DMS79 (cell line): Measurements from ENCODE around the gene PANK3.
"Not testable (repeated sequence)": the region's sequence is repeated elsewhere in the genome, so short reads cannot be mapped to it uniquely, and the experiment has no call there.

Source experiments
- DNase-seq: peaks from one replicate; lab custom pipeline; 2025; lab: John Stamatoyannopoulos, UW

PANK3 gene

DNA sequence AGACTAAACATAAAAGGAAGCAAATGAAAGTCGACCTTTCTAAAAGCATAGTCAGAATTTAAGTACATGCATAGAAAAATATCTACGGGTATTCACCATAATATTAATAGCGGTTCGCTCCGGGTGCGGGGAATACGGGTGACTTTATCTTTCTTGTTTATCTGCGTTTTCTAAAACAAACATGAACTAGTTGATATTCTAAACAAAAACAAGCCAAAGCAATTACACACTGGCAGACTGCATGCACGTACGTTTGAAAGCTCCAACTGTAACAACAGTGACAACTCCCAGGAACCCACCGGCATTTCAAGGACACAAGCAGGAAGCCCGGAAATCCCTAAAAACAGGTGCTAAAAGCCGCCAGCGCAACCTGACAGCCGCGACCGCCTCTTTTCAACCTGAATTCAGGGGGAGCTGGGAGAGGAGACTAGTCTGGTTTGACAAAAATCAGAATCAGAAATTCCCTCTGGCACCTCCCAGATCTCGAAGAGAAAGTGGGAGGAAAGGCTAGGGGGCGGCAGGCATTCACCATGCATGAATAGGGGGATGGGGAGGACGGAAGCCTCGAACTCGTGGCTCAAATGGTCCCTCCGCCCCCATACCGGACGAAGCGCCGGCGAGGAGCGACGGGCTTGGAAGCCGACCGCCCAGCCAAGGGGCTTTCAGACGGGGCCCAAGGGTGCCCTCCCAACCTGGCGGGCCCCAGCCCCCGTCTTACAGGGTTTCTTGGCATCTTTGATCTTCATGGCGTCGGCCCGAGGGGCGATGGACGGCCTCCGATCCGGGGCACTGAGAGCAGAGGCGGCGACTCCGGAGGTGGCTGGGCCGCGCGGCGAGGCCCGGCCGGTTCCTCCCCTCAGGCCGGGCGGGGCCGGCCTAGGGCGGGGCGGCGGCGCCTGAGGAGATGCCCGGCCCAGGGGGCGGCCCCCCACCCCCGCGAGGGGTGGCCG is at the start of gene PANK3:
Gene PANK3 (minus strand): TSS at position 831 of the 950 bp plus-strand sequence. CDS start 85 bp downstream, at position 746.
- DNase-seq = peak; percentile 36

- DNase-seq = no peak
These were observed 45.7 kb upstream of the PANK3 start for GRCh38 chr5:168624850-168625364.

DNA sequence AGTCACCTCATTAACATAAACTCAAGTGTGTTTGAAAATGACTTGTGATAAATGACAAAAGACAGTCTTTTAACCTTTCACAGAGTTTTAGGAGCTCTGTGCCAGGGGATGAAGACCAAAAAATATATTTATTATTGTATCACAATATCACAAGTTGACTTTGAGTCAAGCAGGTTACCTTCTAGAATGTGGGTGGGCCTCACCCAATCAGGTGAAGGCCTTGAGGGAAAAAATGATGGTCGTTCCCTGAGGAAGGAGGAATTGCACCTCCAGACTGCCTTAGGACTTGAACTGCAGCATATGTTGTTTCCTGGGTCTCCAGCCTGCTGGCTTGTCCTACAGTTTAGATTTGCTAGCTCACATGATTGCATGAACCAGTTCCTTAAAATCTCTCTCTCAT is 41.6 kb upstream of the PANK3 start:
- DNase-seq = no peak

DNA sequence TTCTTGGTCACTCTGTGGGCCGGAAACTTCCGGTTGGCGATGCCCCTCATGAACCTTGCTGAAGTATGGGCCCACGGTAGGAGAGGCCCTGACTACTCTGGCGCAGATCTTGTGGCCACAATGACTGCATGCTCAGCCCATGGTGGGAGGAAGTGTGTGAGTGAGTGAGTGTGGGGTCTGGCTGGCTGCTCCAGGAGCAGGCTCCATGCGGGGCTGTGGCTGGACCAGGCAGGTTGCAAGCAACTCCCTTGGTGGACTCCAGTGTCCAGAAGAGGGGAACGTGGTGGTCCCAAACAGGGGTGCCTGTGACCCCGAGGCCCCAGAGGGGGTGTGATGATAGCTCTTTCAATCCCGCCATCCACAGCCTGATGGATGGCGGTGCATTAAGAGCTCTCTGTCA is 35.5 kb upstream of the PANK3 start:
- DNase-seq = no peak

DNA sequence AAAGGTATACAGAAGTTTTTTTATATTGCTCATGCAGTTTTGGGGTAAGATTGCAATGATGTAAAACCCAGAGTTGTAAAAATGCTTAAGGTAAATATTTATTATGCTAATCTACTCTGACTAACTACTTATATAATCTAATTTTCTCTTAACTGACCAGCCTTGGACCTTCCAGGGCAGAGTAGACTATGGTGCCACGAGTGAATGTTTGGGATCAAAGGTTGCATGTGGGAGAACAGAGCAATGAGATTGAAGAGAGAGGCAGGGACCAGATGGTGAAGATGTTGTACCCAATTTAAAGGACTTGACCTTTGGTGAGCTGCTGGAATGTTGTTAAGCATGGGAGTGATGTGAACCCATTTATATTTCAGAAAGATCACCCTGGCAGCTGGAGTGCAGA is 34.8 kb upstream of the PANK3 start:
- DNase-seq = no peak

- no peak for DNase-seq
These were observed 34.2 kb upstream of the PANK3 start for GRCh38 chr5:168613396-168613795.

- DNase-seq = no peak
These were observed 33.8 kb upstream of the PANK3 start for GRCh38 chr5:168612996-168613395.

DNA sequence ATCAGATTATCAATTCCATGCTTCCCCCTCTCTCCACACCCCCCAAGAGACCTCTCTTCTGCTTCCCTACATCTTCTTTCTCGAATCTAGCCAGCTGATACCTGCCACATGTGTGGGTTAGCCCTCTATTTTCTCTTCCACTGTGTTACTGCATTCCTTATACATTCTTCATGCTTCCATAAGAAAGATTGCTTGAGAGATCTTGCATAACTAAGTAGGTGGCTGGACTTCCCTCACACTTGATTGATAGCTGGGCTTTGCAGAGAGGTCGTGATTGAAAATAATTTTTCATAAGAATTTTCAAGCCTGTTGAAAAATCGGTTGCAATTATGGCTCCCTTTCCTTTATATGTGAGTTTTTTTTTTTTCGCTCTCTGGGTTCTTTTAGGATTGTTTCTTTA is 33.0 kb upstream of the PANK3 start:
- no peak for DNase-seq

DNA sequence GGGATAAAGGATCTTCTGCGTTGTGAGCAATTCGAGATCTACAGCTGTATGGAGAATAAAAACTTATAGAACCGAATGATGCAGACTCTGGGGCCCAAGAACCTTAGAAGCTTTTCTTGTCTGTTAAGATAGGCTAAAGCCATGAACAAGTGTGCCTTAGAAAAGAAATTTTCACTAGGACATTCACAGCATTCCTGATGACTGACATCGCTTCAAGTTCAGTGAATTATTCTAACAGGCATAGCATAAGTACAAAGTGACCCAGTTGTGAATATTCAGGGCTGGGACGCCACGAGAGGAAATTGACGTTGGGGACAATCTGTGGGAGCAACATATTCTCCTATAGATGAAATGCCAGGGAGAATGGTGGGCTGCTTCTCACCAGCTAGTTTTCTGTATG is 32.0 kb upstream of the PANK3 start:
- DNase-seq = no peak

DNA sequence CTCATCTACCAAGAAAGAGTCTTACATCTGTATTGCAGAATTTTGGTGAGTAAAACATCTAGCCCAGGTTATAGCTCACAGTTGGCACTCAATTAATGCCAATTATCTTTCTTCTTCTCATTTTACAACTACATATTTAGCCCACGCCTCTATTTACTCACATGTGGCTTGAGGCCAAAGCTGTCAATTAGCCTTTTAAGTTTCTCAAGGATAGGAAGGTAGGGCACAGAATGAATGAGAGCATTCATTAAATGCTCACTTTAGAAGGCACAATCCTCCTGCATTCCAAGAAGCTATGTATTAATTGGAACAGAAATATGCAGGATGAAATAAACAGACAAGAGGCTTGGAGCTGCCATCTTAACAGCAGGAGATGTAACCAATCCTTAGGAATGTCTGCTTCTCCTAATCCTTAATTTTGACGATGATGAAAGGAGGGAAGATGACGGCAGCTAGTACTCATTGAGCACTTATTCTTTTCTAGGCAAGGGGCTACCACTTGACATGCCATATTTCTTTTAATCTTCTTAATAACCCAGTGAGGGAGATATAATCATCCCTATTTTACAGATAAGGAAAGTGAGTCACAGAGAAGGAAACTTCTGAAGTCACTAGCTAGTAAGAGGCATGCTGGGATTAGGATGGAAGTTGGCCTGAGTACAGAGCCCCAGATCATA is 30.8 kb upstream of the PANK3 start:
- DNase-seq = no peak

GRCh38 chr5:168608821-168609220 is 29.7 kb upstream of the PANK3 start:
- DNase-seq = no peak

- no peak for DNase-seq
These were observed 29.2 kb upstream of the PANK3 start for GRCh38 chr5:168608386-168608785.

- no peak for DNase-seq
These were observed 28.8 kb upstream of the PANK3 start for GRCh38 chr5:168607946-168608345.

DNA sequence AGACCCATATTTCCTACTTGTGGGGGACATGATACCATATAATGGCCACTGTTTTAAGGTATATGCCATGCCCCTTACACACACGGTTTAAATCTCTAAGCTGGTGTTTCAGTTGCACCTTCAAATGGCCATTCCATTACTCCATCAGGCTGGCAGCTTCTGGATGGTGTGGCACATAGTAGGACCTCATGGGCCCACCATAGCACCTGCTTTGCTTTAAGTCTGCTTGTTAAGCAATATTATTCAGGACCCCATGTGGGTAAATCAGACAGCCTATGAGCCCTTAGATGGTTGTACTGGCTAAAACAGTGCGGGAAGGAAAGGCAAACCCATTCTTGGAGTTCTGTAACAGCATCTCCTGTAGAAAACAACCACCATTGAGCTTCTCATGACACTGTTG is 27.4 kb upstream of the PANK3 start:
- no peak for DNase-seq

DNA sequence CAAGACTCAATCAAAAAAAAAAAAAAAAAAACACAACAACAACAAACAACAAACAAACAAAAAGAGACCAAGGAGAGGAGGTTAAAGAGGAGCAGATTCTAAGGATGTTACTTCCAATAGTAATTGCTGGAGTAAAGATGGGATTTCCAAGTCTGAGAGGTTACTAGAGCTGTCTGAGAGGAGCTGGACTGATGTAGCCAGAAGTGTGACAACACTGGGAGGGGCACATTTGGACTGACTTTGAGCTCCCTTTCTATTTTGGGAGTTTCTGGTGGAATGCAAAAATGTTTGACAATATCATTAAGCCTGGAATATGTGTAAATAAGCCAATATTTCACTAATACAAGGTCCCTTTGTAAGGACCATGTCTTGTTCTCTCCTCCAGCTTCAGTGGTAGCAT is 25.3 kb upstream of the PANK3 start:
- DNase-seq = no peak

DNA sequence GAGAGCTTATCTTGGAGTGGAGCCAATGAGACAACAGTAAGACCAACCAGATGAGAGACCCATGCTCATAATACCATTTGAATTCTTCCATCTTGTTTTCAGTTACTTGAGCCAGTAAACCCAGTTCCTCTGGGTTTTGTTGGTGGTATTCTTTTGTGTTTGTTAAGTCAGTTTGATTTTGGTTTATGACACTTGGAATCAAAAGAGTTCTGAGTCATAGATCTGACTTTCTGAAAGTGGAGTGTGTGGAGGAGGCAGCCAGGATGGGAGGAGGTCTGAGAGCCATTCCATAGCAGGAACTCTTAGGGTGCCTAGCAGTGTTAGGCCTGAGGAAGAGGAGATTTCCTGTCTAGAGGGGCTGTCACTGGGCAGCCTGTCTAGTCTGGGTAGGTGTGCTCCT is 24.6 kb upstream of the PANK3 start:
- DNase-seq = no peak

GRCh38 chr5:168602517-168602916 is 23.3 kb upstream of the PANK3 start:
- DNase-seq = no peak

- no peak for DNase-seq
These were observed 22.8 kb upstream of the PANK3 start for GRCh38 chr5:168601972-168602371.

DNA sequence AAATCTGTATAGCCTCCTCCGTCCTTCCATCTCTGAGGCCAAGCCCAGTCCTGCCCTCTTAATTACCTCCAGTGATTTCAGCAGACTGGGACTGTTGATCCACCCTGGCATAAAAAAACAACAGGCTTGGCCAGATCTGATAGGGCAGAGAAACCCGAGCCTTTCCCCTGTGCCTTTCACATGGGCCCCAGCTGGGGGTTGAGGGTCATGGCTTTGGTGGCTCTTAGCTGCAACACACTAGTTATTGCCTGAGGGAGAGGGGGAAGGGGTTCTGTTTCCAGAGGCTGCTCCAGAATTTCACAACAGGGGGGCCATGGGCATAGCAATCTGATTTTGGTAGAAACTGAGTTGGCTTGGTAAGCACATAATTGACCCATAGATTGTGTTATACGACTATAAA is 21.2 kb upstream of the PANK3 start:
- DNase-seq = no peak

- DNase-seq = no peak
These were observed 20.7 kb upstream of the PANK3 start for GRCh38 chr5:168599826-168600225.

GRCh38 chr5:168598639-168599038 is 19.5 kb upstream of the PANK3 start:
- no peak for DNase-seq

DNA sequence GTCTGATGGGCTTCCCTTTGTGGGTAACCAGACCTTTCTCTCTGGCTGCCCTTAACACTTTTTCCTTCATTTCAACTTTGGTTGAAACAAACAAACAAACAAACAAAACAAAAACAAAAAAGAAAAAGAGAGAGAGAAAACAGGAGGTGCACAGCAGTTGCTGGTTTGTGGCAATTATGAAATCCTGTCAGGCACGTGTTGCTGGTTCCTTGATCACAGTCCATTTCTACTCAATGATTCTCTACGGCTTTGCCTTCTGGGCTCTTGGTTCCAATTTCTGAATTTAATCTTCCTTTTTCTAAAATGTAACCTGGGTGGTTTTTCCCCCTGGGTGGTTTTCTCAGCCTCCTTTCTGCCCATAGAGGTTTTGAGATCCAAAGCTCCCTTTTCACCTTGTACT is 17.8 kb upstream of the PANK3 start:
- DNase-seq = no peak

GRCh38 chr5:168596122-168596521 is 17.0 kb upstream of the PANK3 start:
- not testable (repeated sequence) for DNase-seq
